Parathyroid adenoma (tissue), 2 donors: ENCODE results near the gene UBE2D2.
A peak's percentile ranks its signal among the peaks of the same experiment; 100 is the strongest.

Experiments used
- H2AFZ ChIP-seq: fragments of 300-600 bp; sonication (generic); one replicate; pipeline ENCODE4 v1.7.0; 2017; ENCODE audit warnings: antibody characterized with exemption, mild to moderate bottlenecking
- H3K27ac ChIP-seq: fragments of 300-600 bp; sonication (generic); one replicate; pipeline ENCODE4 v1.7.0; 2017
- H3K27me3 ChIP-seq: fragments of 300-600 bp; sonication (generic); one replicate; pipeline ENCODE4 v1.7.0; 2017; ENCODE audit warnings: low read length; ENCODE audit not compliant: control insufficient read depth, insufficient read depth
- H3K36me3 ChIP-seq: fragments of 300-600 bp; sonication (generic); one replicate; pipeline ENCODE4 v1.7.0; 2017; ENCODE audit warnings: low read length; ENCODE audit not compliant: control insufficient read depth, insufficient read depth
- H3K4me1 ChIP-seq: fragments of 300-600 bp; sonication (generic); one replicate; pipeline ENCODE4 v1.7.0; 2017; ENCODE audit warnings: control low read depth
- H3K4me2 ChIP-seq: fragments of 300-600 bp; sonication (generic); one replicate; pipeline ENCODE4 v1.7.0; 2017; ENCODE audit warnings: low read length
- H3K4me3 ChIP-seq: fragments of 300-600 bp; sonication (generic); one replicate; pipeline ENCODE4 v1.7.0; 2017; ENCODE audit warnings: low read depth, low read length
- H3K79me2 ChIP-seq: fragments of 300-600 bp; sonication (generic); one replicate; pipeline ENCODE4 v1.7.0; 2017; ENCODE audit warnings: control low read depth
- H3K9ac ChIP-seq: fragments of 300-600 bp; sonication (generic); one replicate; pipeline ENCODE4 v1.7.0; 2017; ENCODE audit warnings: mild to moderate bottlenecking
- H3K9me3 ChIP-seq: fragments of 300-600 bp; sonication (generic); one replicate; pipeline ENCODE4 v1.7.0; 2017; ENCODE audit warnings: low read length; ENCODE audit not compliant: control insufficient read depth
- TF ChIP-seq, protein P1 (sequence below): fragments of 300-600 bp; sonication (generic); IDR thresholded peaks from one replicate; pipeline ENCODE4 v1.7.0; 2017; ENCODE audit warnings: antibody characterized with exemption, mild to moderate bottlenecking
- donor health status: primary hyperparathyroidism.

UBE2D2 gene

DNA sequence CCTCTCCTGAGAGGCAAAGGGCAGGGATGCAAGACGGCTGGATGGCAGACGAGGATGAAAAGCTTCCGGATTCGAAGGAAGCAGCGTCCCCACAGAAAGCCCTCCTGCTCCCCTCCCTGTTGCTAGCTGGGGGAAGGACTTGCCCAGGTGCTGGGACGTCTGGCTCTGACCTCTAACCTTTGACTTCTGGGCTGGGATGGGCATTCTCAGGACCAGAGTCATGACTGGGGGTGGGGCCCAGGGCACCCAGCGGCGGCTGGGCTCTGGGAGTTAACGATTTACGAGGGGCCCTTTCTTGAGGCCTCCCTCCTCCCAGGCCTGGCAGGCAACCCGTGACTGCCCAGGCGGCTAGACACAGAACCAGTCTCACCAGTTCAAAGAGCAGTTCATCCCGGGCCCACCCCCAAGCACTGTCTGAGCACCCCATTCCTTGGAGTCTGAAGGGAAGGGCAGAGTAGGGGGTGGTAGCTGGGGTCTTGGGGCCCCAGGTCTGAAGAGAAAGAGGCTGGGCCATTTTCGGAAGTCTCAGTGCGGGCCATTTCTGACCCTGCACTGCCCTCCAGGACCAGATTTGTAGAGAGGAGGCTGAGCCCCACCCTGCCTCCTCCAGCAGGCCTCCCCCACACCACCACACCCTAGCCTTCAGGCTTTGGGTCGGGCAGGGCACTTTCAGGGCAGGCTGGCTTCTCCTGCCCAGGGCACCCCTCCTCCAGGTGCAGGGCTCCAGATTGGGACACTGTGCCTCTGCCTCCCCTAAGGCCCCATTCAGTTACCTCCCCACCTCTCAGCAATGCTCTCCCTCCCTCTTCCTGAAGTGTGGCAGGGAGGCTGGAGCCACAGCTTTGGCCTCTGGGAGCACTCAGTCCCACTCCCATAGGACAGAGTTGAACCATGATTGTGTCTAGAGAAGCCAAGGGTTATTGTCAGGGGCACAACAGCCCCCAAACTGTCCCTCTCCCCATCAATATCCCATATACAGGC is 82.0 kb downstream of the UBE2D2 start:
- no peak overlapping the region for H3K27ac ChIP-seq
- no peaks in the 10 kb centered on the region for H3K79me2 ChIP-seq
- H3K4me2 ChIP-seq = no peak overlapping the region
- no peaks in the 10 kb centered on the region for H3K9me3 ChIP-seq
- no peaks in the 10 kb centered on the region for H3K36me3 ChIP-seq
- no peaks in the 10 kb centered on the region for H3K27me3 ChIP-seq
- TF ChIP-seq, protein P1, sequence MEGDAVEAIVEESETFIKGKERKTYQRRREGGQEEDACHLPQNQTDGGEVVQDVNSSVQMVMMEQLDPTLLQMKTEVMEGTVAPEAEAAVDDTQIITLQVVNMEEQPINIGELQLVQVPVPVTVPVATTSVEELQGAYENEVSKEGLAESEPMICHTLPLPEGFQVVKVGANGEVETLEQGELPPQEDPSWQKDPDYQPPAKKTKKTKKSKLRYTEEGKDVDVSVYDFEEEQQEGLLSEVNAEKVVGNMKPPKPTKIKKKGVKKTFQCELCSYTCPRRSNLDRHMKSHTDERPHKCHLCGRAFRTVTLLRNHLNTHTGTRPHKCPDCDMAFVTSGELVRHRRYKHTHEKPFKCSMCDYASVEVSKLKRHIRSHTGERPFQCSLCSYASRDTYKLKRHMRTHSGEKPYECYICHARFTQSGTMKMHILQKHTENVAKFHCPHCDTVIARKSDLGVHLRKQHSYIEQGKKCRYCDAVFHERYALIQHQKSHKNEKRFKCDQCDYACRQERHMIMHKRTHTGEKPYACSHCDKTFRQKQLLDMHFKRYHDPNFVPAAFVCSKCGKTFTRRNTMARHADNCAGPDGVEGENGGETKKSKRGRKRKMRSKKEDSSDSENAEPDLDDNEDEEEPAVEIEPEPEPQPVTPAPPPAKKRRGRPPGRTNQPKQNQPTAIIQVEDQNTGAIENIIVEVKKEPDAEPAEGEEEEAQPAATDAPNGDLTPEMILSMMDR = no peak
- no peak overlapping the region for H3K4me3 ChIP-seq
- peak overlapping the region; percentile 33 for H2AFZ ChIP-seq
- peaks cover 45% of the 10 kb centered on the region for H3K4me1 ChIP-seq
- no peak overlapping the region for H3K9ac ChIP-seq

DNA sequence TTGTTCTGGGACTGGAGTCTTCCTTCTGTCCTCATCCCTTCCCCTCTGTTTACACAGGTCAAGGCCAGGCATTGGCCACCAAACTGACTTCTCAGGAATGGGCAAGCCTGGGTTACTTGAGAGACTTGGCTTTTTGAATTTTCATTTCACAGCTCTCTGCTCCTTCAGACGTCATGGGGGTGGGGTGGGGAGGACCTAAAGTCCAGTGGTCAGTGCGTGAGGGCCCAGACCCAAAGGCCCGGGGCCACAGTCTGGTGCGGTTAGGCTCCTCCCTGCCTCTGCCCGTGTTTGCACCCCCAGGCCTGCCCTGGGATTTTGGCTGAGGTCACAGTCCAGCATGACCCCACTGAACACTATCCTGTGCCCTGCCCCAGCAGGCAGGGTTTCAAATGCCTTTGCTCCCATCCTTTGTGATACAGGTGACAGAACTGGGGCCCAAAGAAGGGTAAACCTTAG is 82.9 kb downstream of the UBE2D2 start:
- H3K27ac ChIP-seq = no peak overlapping the region
- H3K4me2 ChIP-seq = no peak overlapping the region
- H3K27me3 ChIP-seq = no peaks in the 10 kb centered on the region
- H3K9ac ChIP-seq = no peak overlapping the region
- no peak overlapping the region for H3K4me3 ChIP-seq
- no peaks in the 10 kb centered on the region for H3K36me3 ChIP-seq
- no peak overlapping the region for H2AFZ ChIP-seq
- peaks cover 2% of the 10 kb centered on the region for H3K79me2 ChIP-seq
- H3K9me3 ChIP-seq = no peaks in the 10 kb centered on the region
- H3K4me1 ChIP-seq = peaks cover 36% of the 10 kb centered on the region
- TF ChIP-seq, protein P1 = no peak

DNA sequence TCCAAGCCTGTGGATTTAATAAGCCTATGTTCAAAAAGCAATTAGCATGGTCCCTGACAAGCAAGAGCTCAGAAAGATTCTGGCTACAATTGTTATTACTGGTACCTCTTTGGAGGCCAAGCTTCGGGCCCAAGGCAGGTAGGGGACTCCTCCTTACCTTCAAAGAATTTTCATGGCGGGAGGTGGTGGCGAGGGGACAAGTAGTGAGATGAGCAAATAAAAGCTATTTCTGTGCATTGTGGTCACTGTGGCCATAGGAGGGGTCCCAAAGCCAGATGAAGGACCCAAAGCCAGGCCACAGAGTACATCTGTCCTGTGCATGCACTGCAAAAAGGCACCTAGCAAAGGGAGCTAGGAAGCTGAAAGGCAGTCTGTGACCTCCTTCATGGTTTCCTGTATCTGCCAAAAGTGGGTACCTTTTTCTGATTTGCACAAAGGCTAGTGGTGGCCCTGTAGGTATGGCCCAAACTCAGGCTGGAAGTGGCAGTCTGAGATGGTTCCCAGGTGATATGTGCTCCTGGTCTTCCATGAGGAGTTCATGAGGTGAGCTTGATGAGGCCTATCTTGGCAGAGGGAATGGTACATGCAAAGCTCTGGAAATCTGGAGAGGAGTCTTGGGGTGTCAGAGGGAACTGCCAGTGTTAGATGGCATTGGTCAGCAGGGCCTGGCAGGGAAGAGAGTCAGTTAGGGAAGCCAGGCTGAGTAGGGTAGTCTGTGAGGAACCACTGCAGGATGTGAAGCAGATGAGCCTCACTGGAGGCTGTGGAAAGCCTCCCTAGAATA is 83.7 kb downstream of the UBE2D2 start:
- Histone ChIP-seq H3K4me1 (peaks cover 28% of the 10 kb centered on the region), H3K4me3 (no peak overlapping the region), H3K27me3 (no peaks in the 10 kb centered on the region), H3K4me2 (no peak overlapping the region), H2AFZ (no peak overlapping the region), H3K36me3 (no peaks in the 10 kb centered on the region), H3K27ac (no peak overlapping the region), H3K9ac (no peak overlapping the region), H3K79me2 (peaks cover 10% of the 10 kb centered on the region), H3K9me3 (no peaks in the 10 kb centered on the region)
- TF ChIP-seq, protein P1 = no peak

DNA sequence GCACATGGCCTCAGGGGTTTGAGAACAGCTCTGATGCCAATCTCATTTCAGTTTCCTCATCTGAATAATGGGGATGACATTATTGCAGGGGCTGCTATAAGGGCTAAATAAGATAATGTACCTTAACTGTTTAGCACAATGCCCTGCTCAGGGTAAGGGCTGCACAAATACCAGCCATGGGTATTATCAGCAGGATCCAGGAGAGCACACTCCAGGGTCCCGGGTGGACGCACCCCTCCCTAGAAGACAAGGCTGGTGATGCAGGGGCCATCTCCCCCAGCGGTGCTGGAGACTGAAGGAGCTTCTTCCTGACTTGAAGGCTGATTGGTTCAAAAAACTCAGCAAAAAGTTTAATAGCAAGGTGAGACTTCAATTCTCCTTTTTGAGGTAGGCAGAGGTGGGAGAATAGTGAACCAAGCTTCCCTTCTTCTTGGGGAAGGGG is 84.3 kb downstream of the UBE2D2 start:
- Histone ChIP-seq H3K9ac (no peak overlapping the region), H2AFZ (no peak overlapping the region), H3K27ac (no peak overlapping the region), H3K4me1 (peaks cover 22% of the 10 kb centered on the region), H3K36me3 (no peaks in the 10 kb centered on the region), H3K9me3 (no peaks in the 10 kb centered on the region), H3K79me2 (peaks cover 14% of the 10 kb centered on the region), H3K4me3 (no peak overlapping the region), H3K27me3 (no peaks in the 10 kb centered on the region), H3K4me2 (no peak overlapping the region)
- TF ChIP-seq, protein P1 = no peak
